ENCODE results near the gene CNKSR3.

CNKSR3 gene

GRCh38 chr6:154500769-154501577 lies 9.5 kb downstream of the CNKSR3 start:
- H3K4me3 ChIP-seq (ENCODE audit: control insufficient read depth, low read depth, low read length) = no peak overlapping the region
- TF ChIP-seq, protein P1, sequence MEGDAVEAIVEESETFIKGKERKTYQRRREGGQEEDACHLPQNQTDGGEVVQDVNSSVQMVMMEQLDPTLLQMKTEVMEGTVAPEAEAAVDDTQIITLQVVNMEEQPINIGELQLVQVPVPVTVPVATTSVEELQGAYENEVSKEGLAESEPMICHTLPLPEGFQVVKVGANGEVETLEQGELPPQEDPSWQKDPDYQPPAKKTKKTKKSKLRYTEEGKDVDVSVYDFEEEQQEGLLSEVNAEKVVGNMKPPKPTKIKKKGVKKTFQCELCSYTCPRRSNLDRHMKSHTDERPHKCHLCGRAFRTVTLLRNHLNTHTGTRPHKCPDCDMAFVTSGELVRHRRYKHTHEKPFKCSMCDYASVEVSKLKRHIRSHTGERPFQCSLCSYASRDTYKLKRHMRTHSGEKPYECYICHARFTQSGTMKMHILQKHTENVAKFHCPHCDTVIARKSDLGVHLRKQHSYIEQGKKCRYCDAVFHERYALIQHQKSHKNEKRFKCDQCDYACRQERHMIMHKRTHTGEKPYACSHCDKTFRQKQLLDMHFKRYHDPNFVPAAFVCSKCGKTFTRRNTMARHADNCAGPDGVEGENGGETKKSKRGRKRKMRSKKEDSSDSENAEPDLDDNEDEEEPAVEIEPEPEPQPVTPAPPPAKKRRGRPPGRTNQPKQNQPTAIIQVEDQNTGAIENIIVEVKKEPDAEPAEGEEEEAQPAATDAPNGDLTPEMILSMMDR (IDR thresholded peaks at IDR 0.05; ENCODE audit: control insufficient read depth, insufficient read depth, low read depth, low read length, missing control alignments) = peak; percentile 35
- no peak for DNase-seq (ENCODE audit: low read depth)

GRCh38 chr6:154499855-154500589 lies 10.5 kb downstream of the CNKSR3 start:
- TF ChIP-seq, protein P1 (IDR thresholded peaks at IDR 0.05; ENCODE audit: control insufficient read depth, insufficient read depth, low read depth, low read length, missing control alignments) = no peak
- no peak overlapping the region for H3K4me3 ChIP-seq (ENCODE audit: control insufficient read depth, low read depth, low read length)
- DNase-seq (ENCODE audit: low read depth) = no peak

GRCh38 chr6:154498340-154498934 lies 12.0 kb downstream of the CNKSR3 start:
- no peak overlapping the region for H3K4me3 ChIP-seq (ENCODE audit: control insufficient read depth, low read depth, low read length)
- TF ChIP-seq, protein P1 (IDR thresholded peaks at IDR 0.05; ENCODE audit: control insufficient read depth, insufficient read depth, low read depth, low read length, missing control alignments) = no peak
- DNase-seq (ENCODE audit: low read depth) = no peak

- H3K4me3 ChIP-seq (ENCODE audit: control insufficient read depth, low read depth, low read length) = no peak overlapping the region
- no peak for DNase-seq (ENCODE audit: low read depth)
- TF ChIP-seq, protein P1 (IDR thresholded peaks at IDR 0.05; ENCODE audit: control insufficient read depth, insufficient read depth, low read depth, low read length, missing control alignments) = no peak
Observed at GRCh38 chr6:154496793-154497517, 13.5 kb downstream of the CNKSR3 start.

- H3K4me3 ChIP-seq (ENCODE audit: control insufficient read depth, low read depth, low read length) = no peak overlapping the region
- no peak for DNase-seq (ENCODE audit: low read depth)
- TF ChIP-seq, protein P1 (IDR thresholded peaks at IDR 0.05; ENCODE audit: control insufficient read depth, insufficient read depth, low read depth, low read length, missing control alignments) = no peak
Observed at GRCh38 chr6:154496186-154496585, 14.3 kb downstream of the CNKSR3 start.

All from AG09309 (cell line).